Mucosa of descending colon (tissue), 3 donors: ENCODE results near the gene RNF182. TPM values are rescaled to one million over a fixed set of nuclear protein-coding genes. Genes with fewer than 3 reads are reported as not detected.

Source experiments
- ATAC-seq: fragments of 200-7000 bp; cut with Tn5 transposase; one replicate; pipeline ENCODE4 v1.9.1; 2020; ENCODE audit warnings: mild to moderate bottlenecking, moderate library complexity
- DNase-seq, 3 donors: peaks; one replicate each; pipeline ENCODE4 v3.0.0-alpha.2; 2020
- H3K36me3 ChIP-seq: fragments of 200-600 bp; one replicate; pipeline ENCODE4 v1.8.0; 2021; ENCODE audit warnings: low read depth, mild to moderate bottlenecking
- H3K4me1 ChIP-seq: fragments of 200-600 bp; one replicate; pipeline ENCODE4 v1.8.0; 2021; ENCODE audit warnings: low read depth, mild to moderate bottlenecking
- H3K4me3 ChIP-seq: fragments of 200-600 bp; one replicate; pipeline ENCODE4 v1.8.0; 2021; ENCODE audit warnings: mild to moderate bottlenecking
- H3K9me3 ChIP-seq: fragments of 200-600 bp; one replicate; pipeline ENCODE4 v1.8.0; 2021; ENCODE audit warnings: mild to moderate bottlenecking
- intact Hi-C, 2 donors: fragments of 100-400 bp; cut with DNase I in 1 of 2; cut with micrococcal nuclease in 1 of 2; formaldehyde crosslinking; loops; one replicate each; pipeline versions ENCODE4 v1.11.0 to v1.11.1; 2022; cut with DNase I, micrococcal nuclease
- total RNA-seq, 3 donors: library from RNA; stranded (reverse); fragmentation: NEBNext Ultra II Directional in 2 of 3; extraction: Animal tissue kit (Norgen Biotek cat#: 25700) in 2 of 3; gene quantifications; one replicate each; pipeline versions ENCODE4 v1.2.1 to v1.2.4, GENCODE V29; 2021 to 2023
- TF ChIP-seq, protein P1 (sequence below): fragments of 200-600 bp; IDR thresholded peaks from one replicate; pipeline ENCODE4 v1.8.0; 2022; ENCODE audit warnings: antibody characterized with exemption, mild to moderate bottlenecking
- donor health status: DM: no; HTN: no; CAD: no; lungs with moderate emphysema.
- donor health status: DM: no; HTN: no; CAD: no.
- donor health status: DM: no; HTN: yes; CAD: no.

The RNF182 gene
- total RNA-seq, 3 donors from 2014 or later = 0.09 to 0.25 TPM; not detected in 1

DNA sequence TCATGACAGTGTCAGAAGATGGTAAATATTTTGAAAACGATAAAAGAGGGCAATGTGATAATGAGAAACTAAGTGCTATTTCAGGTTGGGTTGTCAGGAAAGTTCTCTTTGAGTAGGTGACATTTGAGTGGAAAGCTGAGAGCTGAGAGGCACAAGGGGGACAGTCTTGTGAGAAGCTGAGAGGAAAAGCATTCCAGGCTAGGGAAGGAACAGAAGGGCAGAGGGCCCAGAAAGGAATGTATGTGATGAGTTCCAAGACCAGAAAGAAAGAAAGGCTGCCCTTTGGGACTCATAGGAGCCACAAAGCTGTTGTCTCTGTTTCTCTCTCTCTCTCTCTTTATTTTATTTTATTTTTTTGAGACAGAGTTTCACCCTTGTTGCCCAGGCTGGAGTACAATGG lies 7.6 kb upstream of the RNF182 start:
- Histone ChIP-seq H3K4me3 (no peak overlapping the region), H3K4me1 (no peaks in the 10 kb centered on the region), H3K36me3 (no peaks in the 10 kb centered on the region), H3K9me3 (no peaks in the 10 kb centered on the region)
- TF ChIP-seq, protein P1, sequence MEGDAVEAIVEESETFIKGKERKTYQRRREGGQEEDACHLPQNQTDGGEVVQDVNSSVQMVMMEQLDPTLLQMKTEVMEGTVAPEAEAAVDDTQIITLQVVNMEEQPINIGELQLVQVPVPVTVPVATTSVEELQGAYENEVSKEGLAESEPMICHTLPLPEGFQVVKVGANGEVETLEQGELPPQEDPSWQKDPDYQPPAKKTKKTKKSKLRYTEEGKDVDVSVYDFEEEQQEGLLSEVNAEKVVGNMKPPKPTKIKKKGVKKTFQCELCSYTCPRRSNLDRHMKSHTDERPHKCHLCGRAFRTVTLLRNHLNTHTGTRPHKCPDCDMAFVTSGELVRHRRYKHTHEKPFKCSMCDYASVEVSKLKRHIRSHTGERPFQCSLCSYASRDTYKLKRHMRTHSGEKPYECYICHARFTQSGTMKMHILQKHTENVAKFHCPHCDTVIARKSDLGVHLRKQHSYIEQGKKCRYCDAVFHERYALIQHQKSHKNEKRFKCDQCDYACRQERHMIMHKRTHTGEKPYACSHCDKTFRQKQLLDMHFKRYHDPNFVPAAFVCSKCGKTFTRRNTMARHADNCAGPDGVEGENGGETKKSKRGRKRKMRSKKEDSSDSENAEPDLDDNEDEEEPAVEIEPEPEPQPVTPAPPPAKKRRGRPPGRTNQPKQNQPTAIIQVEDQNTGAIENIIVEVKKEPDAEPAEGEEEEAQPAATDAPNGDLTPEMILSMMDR = no peak
- ATAC-seq = no peak
- intact Hi-C loops = no loop called here
- DNase-seq = no peak

GRCh38 chr6:13918686-13919250 lies 6.0 kb upstream of the RNF182 start:
- TF ChIP-seq, protein P1 = no peak
- Histone ChIP-seq H3K36me3 (no peaks in the 10 kb centered on the region), H3K9me3 (no peaks in the 10 kb centered on the region), H3K4me3 (no peak overlapping the region), H3K4me1 (no peaks in the 10 kb centered on the region)
- DNase-seq = no peak
- intact Hi-C loops = no loop called here
- ATAC-seq = no peak

DNA sequence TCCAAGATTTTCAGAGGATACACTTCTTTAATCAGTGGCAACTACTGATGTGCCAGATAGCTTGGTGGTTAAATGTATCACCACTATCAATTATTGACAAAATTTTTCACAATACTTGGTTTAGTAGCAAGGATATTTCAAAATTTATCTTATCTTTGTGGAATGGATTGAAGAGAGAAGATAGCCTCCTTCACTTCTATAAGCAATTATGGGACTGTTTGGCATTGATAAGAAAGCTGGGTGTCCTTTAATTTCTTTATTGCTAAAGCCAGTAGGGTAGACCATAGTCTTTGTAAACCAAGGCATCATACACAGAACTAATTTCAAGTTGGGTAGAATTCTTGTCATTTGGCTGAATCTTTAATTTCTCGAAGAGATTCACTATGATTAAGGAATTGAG lies 4.9 kb upstream of the RNF182 start:
- intact Hi-C loops = no loop called here
- ATAC-seq (no peak), DNase-seq (no peak)
- Histone ChIP-seq H3K36me3 (no peaks in the 10 kb centered on the region), H3K4me1 (peaks cover 7% of the 10 kb centered on the region), H3K9me3 (no peaks in the 10 kb centered on the region), H3K4me3 (no peak overlapping the region)
- TF ChIP-seq, protein P1 = no peak

GRCh38 chr6:13920552-13920951 lies 4.2 kb upstream of the RNF182 start:
- TF ChIP-seq, protein P1 = no peak
- no peaks in the 10 kb centered on the region for H3K9me3 ChIP-seq
- H3K36me3 ChIP-seq = no peaks in the 10 kb centered on the region
- DNase-seq = no peak
- intact Hi-C loops = no loop called here
- no peak for ATAC-seq
- peaks cover 12% of the 10 kb centered on the region for H3K4me1 ChIP-seq
- no peak overlapping the region for H3K4me3 ChIP-seq

- no peak for ATAC-seq
- TF ChIP-seq, protein P1 = no peak
- H3K36me3 ChIP-seq = no peaks in the 10 kb centered on the region
- H3K9me3 ChIP-seq = no peaks in the 10 kb centered on the region
- DNase-seq = no peak
- intact Hi-C loops = no loop called here
- H3K4me1 ChIP-seq = peaks cover 12% of the 10 kb centered on the region
- H3K4me3 ChIP-seq = no peak overlapping the region
Measured at GRCh38 chr6:13922750-13923149, 2.0 kb upstream of the RNF182 start.
